T-helper 1 cell (primary cell): Measurements from ENCODE around the gene ATP10B.

Experiments
- DNase-seq, 5 donors: peaks; one replicate each; pipeline ENCODE4 v3.0.0-alpha.2; 2012 to 2020

ATP10B gene

GRCh38 chr5:160685219-160685618 lies 166.8 kb downstream of the ATP10B start:
- DNase-seq, result no peak

GRCh38 chr5:160679567-160680309 lies 172.3 kb downstream of the ATP10B start:
- DNase-seq, result no peak

- no peak for DNase-seq
These were observed 176.0 kb downstream of the ATP10B start for GRCh38 chr5:160675988-160676387.

- no peak for DNase-seq
These were observed 177.1 kb downstream of the ATP10B start for GRCh38 chr5:160674901-160675300.

DNA sequence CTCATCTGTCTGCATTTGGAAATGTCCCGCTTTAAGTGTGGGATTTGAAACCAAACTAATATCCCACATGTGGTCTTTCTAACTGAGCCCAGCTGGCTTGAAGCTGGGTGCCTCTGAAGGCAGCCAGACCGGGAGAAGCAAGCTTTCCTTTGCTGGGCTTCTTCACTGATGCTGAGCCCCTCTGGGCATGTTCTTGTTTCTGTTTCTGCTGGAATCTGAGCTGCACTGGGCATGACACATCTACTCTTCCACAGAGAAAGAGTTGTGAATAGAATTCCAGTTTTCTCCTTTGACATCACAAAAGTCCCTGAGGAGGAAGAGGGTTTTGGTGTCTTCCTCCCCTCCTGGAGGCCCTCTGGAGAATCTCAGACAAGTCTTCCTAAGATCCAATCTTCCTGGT lies 179.5 kb downstream of the ATP10B start:
- no peak for DNase-seq

- DNase-seq, result no peak
These were observed 183.7 kb downstream of the ATP10B start for GRCh38 chr5:160668356-160668755.

DNA sequence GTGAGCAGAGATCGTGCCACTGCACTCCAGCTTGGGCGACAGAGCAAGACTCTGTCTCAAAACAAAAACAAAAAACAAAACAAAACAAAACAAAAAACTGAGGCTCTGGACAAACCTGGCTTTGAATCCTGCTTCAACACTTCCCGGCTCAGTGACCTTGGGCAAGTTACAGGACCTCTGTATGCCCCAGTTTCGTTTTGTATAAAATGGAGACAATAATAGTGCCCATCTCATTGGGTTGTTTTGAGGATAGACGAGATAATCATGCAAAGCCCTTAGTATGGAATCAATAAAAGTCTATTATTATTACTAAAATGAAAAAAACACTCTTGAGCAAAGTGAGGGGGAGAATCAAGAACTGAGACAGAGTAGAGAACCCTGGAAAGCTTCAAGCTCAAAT lies 184.9 kb downstream of the ATP10B start:
- no peak for DNase-seq

GRCh38 chr5:160665460-160665859 lies 186.6 kb downstream of the ATP10B start:
- no peak for DNase-seq

GRCh38 chr5:160660132-160660531 lies 191.9 kb downstream of the ATP10B start:
- no peak for DNase-seq

DNA sequence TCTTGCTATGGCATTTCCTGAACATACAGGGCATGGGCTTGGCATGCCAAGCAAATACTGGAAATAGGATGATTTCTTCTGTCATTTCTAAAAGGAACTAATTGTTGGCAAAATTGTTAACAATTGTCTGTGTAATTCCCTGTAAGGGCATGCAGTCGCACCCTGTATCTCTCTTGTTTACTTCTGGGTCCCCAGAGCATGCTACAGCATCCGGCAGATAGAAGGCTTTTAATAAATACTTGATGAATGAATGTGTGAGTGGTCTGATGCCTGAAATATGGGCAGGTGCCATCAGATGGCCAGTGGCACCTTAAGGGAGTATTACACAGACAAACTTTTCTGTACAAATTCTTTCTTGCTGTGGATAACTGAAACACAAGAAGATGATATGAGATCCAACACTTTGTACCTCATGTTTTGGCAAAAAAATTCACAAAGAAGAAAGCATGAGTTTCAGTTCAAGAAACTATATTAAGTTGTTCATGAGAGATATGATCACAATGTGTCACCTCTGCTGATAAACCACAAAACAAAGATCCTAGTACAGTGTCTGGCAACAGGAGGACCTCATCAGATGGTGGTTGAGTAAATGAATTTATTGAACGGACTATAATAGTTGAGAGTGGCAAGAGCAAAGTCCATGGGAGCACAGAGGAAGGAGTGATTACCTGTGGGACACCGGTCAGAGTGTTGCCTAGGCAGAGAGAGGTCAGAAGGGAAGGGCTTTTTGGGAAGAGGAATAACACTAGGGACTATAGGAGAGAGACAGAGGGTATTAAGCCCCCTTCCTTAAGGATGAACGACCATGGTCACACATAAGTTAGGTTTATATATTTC lies 194.2 kb downstream of the ATP10B start:
- no peak for DNase-seq

DNA sequence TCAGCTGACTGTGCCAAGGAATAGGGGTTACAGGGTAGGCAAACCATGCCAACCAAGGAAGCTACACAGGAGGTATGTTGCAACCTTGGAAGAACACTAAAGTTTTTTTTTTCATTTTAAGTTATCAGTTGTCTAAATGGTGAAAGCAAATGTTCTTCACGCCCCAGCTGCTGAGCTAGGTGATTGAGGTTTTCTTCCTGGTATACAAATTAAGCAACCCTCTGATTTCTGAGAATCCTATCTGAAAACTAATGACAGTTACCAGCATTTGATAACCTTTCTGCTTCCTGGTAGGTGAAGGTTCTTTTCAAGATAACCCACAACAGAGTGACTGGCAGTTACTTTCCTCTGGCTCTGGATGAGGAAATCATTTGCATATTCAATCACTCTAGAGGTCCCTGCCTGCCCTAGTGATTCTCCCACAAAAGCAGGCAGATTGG lies 194.9 kb downstream of the ATP10B start:
- DNase-seq, result peak in 1 of 5 donors; percentile 78

- DNase-seq, result no peak
These were observed 196.3 kb downstream of the ATP10B start for GRCh38 chr5:160655717-160656116.

GRCh38 chr5:160651692-160652645 lies 200.0 kb downstream of the ATP10B start:
- DNase-seq, result no peak

- peak in 1 of 5 donors; percentile 27 for DNase-seq
These were observed 202.7 kb downstream of the ATP10B start for GRCh38 chr5:160649304-160649703.

DNA sequence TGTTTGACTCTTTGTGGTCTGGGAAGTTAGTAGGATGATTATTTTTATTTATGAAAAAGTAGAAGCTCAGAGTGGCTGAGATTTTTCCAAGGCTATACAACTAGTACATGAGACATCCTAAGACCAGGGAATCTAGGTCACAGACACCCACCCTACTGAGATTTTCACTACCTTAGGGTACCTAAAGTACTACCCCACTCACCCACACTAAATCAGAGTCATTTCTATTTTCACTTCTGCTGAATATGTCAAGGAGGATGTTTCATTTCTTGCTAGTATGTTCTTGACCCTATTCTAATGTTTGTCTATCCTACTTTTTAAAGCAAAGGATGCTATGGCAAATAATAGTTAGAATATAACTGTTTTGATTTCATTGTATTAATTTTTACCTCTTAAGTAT lies 206.0 kb downstream of the ATP10B start:
- DNase-seq, result no peak

GRCh38 chr5:160643616-160644240 lies 208.3 kb downstream of the ATP10B start:
- DNase-seq, result no peak

DNA sequence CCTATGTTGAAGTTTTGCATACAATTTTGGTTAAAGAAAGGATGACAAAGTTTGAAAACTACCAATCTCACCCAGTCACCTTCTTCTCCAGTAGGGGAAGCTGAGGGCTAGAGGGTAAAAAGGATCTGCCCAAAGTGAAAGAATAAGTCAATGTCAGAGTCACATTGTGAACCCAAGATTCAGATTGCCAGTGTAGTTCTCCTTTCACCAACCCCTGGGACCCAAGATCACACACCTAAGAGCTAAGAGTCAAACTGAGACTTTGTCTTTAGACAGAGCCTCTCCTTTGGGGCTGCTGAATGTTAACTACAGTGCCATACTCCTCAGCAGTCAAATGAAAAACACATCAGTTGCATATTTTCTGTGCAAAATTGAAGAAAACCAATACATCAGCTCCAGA lies 210.6 kb downstream of the ATP10B start:
- no peak for DNase-seq

- DNase-seq, result no peak
These were observed 211.6 kb downstream of the ATP10B start for GRCh38 chr5:160640406-160640805.

- no peak for DNase-seq
These were observed 213.8 kb downstream of the ATP10B start for GRCh38 chr5:160638161-160638742.

DNA sequence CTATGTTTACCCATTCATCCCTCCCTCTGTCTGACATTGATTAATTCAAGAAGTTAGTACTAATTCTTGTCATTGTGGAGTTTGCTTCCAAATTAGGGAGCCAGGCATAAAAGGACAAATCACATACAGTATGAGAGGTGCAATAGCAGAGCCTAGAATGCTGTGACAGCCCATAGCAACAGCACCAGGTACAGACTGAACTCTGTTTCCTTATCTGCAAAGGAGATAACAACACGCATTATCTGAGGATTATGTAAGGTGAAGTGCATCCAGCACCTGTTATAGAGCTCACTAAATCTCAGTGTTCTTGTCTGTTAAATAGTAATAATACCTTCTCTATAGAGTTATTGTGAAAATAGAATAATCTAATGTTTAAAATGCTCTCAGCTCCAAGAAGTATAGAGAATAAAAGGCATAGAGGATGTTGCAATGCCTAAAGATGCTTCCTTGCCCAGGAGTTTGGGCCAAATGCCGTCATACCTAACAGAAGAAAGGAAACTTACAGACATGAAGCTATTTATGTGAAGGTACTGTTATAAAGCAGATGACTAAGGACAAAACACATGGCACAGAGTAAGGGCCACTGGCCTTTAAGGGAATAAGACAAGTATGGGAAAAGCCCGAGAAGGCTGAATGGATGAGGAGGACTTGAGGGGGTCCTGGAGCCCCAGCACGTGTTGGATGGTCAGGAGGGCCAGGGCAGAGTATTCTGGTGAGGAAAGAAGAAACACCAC lies 214.5 kb downstream of the ATP10B start:
- no peak for DNase-seq

DNA sequence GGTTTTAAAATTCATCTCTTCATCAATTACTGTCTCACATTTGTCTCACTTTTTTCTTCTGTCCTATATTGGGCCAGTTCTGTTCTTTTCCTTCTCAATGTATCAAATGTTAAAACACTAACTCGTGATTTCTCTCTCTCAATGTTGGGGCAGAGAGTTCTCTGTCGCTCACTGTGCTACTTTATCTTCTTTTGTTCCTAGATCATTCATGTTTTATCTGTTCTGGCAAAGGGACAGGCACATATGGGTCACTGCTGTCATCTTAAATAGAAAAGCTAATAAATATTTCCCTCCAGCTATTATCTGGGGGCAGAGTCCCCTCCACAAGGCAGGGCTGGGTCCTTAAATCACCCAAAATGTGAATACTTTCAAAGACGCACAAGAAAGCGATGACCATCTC lies 216.3 kb downstream of the ATP10B start:
- DNase-seq, result no peak
